Natural killer cell treated with Interleukin-12 subunit alpha and Interleukin-12 subunit beta and Interleukin-15 and Interleukin-18, amount 100 ng/mL, for 72 hours (primary cell): ENCODE results near the gene MPRIP. TPM values are rescaled to one million over a fixed set of nuclear protein-coding genes. Genes with fewer than 3 reads are reported as not detected.

Experiments used
- ATAC-seq, 2 donors: fragments of 150-1000 bp; cut with Tn5 transposase in 1 of 2; sonication (Bioruptor Pico), chemical (Tn5 transposase) in 1 of 2; 2 replicates each; pipeline ENCODE4 v1.10.0; 2021
- DNase-seq: peaks from one replicate; pipeline ENCODE4 v3.0.0; 2022; ENCODE audit warnings: low spot score
- H3K27ac Mint-ChIP-seq, 2 donors: 1 replicate in 1 of 2; 2 replicates in 1 of 2; pipeline ENCODE4 v1.8.0; 2022; ENCODE audit warnings: mixed read lengths in 2 of 2, mild to moderate bottlenecking in 1 of 2, moderate library complexity in 1 of 2
- H3K27me3 Mint-ChIP-seq, 2 donors: 1 replicate in 1 of 2; 2 replicates in 1 of 2; pipeline ENCODE4 v1.8.0; 2022; ENCODE audit warnings: mixed read lengths in 2 of 2
- H3K36me3 Mint-ChIP-seq: one replicate; pipeline ENCODE4 v1.8.0; 2022; ENCODE audit warnings: mixed read lengths
- H3K4me1 Mint-ChIP-seq, 2 donors: 1 replicate in 1 of 2; 2 replicates in 1 of 2; pipeline ENCODE4 v1.8.0; 2022; ENCODE audit warnings: low read depth in 2 of 2, mixed read lengths in 2 of 2, mild to moderate bottlenecking in 1 of 2
- H3K4me3 Mint-ChIP-seq: one replicate; pipeline ENCODE4 v1.8.0; 2022; ENCODE audit warnings: mixed read lengths
- H3K9me3 Mint-ChIP-seq: 2 replicates; pipeline ENCODE4 v1.8.0; 2022; ENCODE audit warnings: mixed read lengths
- total RNA-seq, 2 donors: library from RNA; stranded (reverse); gene quantifications; one replicate each; pipeline ENCODE4 v1.2.3, GENCODE V29; 2022

Gene MPRIP
- total RNA-seq, 2 donors from 2014 or later = 158 to 216 TPM

GRCh38 chr17:17043461-17044271, 1.4 kb downstream of the MPRIP start:
- H3K27me3 Mint-ChIP-seq = no peaks in the 10 kb centered on the region
- no peak for ATAC-seq
- peak overlapping the region; percentile 96 for H3K4me3 Mint-ChIP-seq
- no peaks in the 10 kb centered on the region for H3K36me3 Mint-ChIP-seq
- H3K27ac Mint-ChIP-seq = peak overlapping the region; percentile 72 to 90
- H3K4me1 Mint-ChIP-seq = peaks cover 49 to 57% of the 10 kb centered on the region in 2 donors
- DNase-seq = no peak
- H3K9me3 Mint-ChIP-seq = no peaks in the 10 kb centered on the region

GRCh38 chr17:17044846-17045561, 2.7 kb downstream of the MPRIP start:
- H3K4me1 Mint-ChIP-seq = peaks cover 57 to 58% of the 10 kb centered on the region in 2 donors
- H3K36me3 Mint-ChIP-seq = no peaks in the 10 kb centered on the region
- H3K27ac Mint-ChIP-seq = peak overlapping the region; percentile 72 to 90
- ATAC-seq = no peak
- no peak for DNase-seq
- no peaks in the 10 kb centered on the region for H3K9me3 Mint-ChIP-seq
- H3K4me3 Mint-ChIP-seq = peak overlapping the region; percentile 96
- H3K27me3 Mint-ChIP-seq = no peaks in the 10 kb centered on the region

GRCh38 chr17:17048106-17048505, 5.8 kb downstream of the MPRIP start:
- H3K36me3 Mint-ChIP-seq = no peaks in the 10 kb centered on the region
- H3K9me3 Mint-ChIP-seq = no peaks in the 10 kb centered on the region
- H3K27ac Mint-ChIP-seq = no peak overlapping the region
- ATAC-seq (no peak), DNase-seq (no peak)
- H3K4me3 Mint-ChIP-seq = no peak overlapping the region
- H3K4me1 Mint-ChIP-seq = peaks cover 62 to 71% of the 10 kb centered on the region in 2 donors
- H3K27me3 Mint-ChIP-seq = no peaks in the 10 kb centered on the region

DNA sequence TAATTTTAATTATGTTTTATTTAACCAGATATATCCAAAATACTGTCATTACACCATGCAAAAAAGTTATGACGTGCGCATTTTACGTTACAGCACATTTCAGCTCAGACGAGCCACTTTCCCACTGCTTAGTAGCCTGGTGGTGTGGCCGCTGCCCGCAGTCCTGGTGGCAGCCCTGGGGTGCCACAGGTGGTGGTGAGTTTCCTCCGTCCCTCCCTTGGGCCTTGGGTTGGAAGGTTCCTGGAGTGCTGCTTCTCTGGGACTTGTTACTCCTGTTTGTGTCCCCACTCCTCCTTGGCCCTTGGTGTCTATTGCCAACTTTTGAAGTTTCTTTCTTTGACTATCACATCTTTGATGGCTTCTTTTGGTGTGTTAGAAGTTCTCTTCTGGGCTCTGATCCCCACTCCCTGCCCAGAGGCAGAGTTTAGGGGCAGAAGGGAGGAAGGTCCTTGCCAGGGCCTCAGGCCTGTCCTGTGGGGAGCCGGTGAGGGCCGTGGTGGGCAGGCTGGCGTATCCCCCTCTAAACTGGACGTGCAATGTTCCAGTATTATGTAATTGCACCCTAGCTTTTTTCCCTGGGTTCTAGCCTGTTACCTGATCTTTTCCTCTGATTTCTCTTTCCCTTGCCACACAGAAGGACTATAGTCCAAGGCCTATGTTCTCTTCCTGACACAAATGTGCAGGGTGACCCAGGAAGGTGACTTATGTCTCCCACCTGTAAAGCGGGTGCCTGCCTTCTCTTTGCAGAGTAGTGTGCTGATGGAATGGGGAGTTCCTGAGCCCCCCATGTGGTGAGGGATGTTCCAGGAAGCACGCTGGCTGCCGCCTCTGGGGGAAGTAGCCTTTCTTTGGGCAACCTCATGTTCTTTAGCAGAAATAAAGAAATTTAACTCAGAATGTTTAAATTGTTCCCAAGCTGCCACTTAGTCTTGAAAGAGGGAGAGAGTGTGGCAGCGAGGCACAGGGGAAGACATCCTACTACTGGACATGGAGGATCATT, 8.4 kb downstream of the MPRIP start:
- peaks cover 45 to 55% of the 10 kb centered on the region in 2 donors for H3K4me1 Mint-ChIP-seq
- no peaks in the 10 kb centered on the region for H3K27me3 Mint-ChIP-seq
- H3K4me3 Mint-ChIP-seq = no peak overlapping the region
- H3K36me3 Mint-ChIP-seq = no peaks in the 10 kb centered on the region
- no peak for ATAC-seq
- H3K27ac Mint-ChIP-seq = peak overlapping the region in 1 of 2 donors; percentile 72
- no peaks in the 10 kb centered on the region for H3K9me3 Mint-ChIP-seq
- no peak for DNase-seq

- Mint-ChIP-seq H3K27me3 (no peaks in the 10 kb centered on the region), H3K36me3 (no peaks in the 10 kb centered on the region), H3K27ac (no peak overlapping the region), H3K9me3 (no peaks in the 10 kb centered on the region), H3K4me3 (no peak overlapping the region), H3K4me1 (peaks cover 42 to 50% of the 10 kb centered on the region in 2 donors)
- DNase-seq = no peak
- no peak for ATAC-seq
These were observed 9.1 kb downstream of the MPRIP start for GRCh38 chr17:17051380-17051779.

- Mint-ChIP-seq H3K36me3 (no peaks in the 10 kb centered on the region), H3K27ac (no peak overlapping the region), H3K27me3 (no peaks in the 10 kb centered on the region), H3K4me1 (peaks cover 45 to 50% of the 10 kb centered on the region in 2 donors), H3K4me3 (no peak overlapping the region), H3K9me3 (no peaks in the 10 kb centered on the region)
- ATAC-seq (no peak), DNase-seq (no peak)
These were observed 9.7 kb downstream of the MPRIP start for GRCh38 chr17:17051791-17052461.

- H3K4me1 Mint-ChIP-seq = peaks cover 41 to 45% of the 10 kb centered on the region in 2 donors
- H3K36me3 Mint-ChIP-seq = no peaks in the 10 kb centered on the region
- no peak overlapping the region for H3K27ac Mint-ChIP-seq
- no peaks in the 10 kb centered on the region for H3K27me3 Mint-ChIP-seq
- H3K4me3 Mint-ChIP-seq = no peak overlapping the region
- no peak for DNase-seq
- no peak for ATAC-seq
- no peaks in the 10 kb centered on the region for H3K9me3 Mint-ChIP-seq
These were observed 10.4 kb downstream of the MPRIP start for GRCh38 chr17:17052462-17053221.

- no peak for ATAC-seq
These were observed 11.5 kb downstream of the MPRIP start for GRCh38 chr17:17053446-17054379.

GRCh38 chr17:17054636-17055035, 12.4 kb downstream of the MPRIP start:
- H3K36me3 Mint-ChIP-seq = no peaks in the 10 kb centered on the region
- H3K27ac Mint-ChIP-seq = no peak overlapping the region
- no peak overlapping the region for H3K4me3 Mint-ChIP-seq
- DNase-seq = no peak
- no peaks in the 10 kb centered on the region for H3K9me3 Mint-ChIP-seq
- ATAC-seq = no peak
- H3K27me3 Mint-ChIP-seq = no peaks in the 10 kb centered on the region
- H3K4me1 Mint-ChIP-seq = peaks cover 33 to 34% of the 10 kb centered on the region in 2 donors

More at GRCh38 chr17:17053446-17054379, 11.5 kb downstream of the MPRIP start:
- Mint-ChIP-seq H3K27me3 (no peaks in the 10 kb centered on the region), H3K27ac (no peak overlapping the region), H3K36me3 (no peaks in the 10 kb centered on the region), H3K9me3 (no peaks in the 10 kb centered on the region), H3K4me3 (no peak overlapping the region), H3K4me1 (peaks cover 34 to 38% of the 10 kb centered on the region in 2 donors)
- DNase-seq = no peak

GRCh38 chr17:17055286-17056155, 13.3 kb downstream of the MPRIP start:
- Mint-ChIP-seq H3K4me3 (no peak overlapping the region), H3K4me1 (peaks cover 33 to 34% of the 10 kb centered on the region in 2 donors), H3K36me3 (no peaks in the 10 kb centered on the region), H3K9me3 (no peaks in the 10 kb centered on the region), H3K27ac (no peak overlapping the region), H3K27me3 (no peaks in the 10 kb centered on the region)
- no peak for DNase-seq
- ATAC-seq = no peak

GRCh38 chr17:17056156-17056539, 13.9 kb downstream of the MPRIP start:
- Mint-ChIP-seq H3K36me3 (no peaks in the 10 kb centered on the region), H3K4me3 (no peak overlapping the region), H3K4me1 (peaks cover 29 to 32% of the 10 kb centered on the region in 2 donors), H3K9me3 (no peaks in the 10 kb centered on the region), H3K27me3 (no peaks in the 10 kb centered on the region), H3K27ac (no peak overlapping the region)
- ATAC-seq (no peak), DNase-seq (no peak)
